Testis (tissue), 2 donors: ENCODE data around the gene SP140L.

Experiments
- CTCF ChIP-seq, 3 experiments: fragments of 450-650 bp in 2 of 3; fragments of 200-600 bp in 1 of 3; sonication (generic) in 1 of 3; IDR thresholded peaks; one replicate each; pipeline ENCODE4 v1.5.1; 2016 to 2019; ENCODE audit warnings: antibody characterized with exemption in 3 of 3, mild to moderate bottlenecking in 2 of 3, moderate library complexity in 1 of 3
- POLR2A ChIP-seq: fragments of 450-650 bp; IDR thresholded peaks from one replicate; pipeline ENCODE4 v1.6.1; 2017; ENCODE audit warnings: antibody characterized with exemption, mild to moderate bottlenecking, moderate library complexity

- TF ChIP-seq POLR2A (no peak), CTCF (IDR thresholded peaks at IDR 0.05) (no peak)
Measured at GRCh38 chr2:230305416-230306275, 21.3 kb upstream of the SP140L start.
